H7 (cell line): ENCODE data around the gene ADH1A. TPM values are rescaled to one million over a fixed set of nuclear protein-coding genes. Genes with fewer than 3 reads are reported as not detected.
"Not testable (repeated sequence)": the region's sequence is repeated elsewhere in the genome, so short reads cannot be mapped to it uniquely, and the experiment has no call there.

ENCODE experiments used
- DNase-seq: peaks from one replicate; pipeline ENCODE4 v3.0.0; 2012
- H3K27me3 ChIP-seq: 2 replicates; pipeline ENCODE4 v1.6.0; 2011; ENCODE audit warnings: mild to moderate bottlenecking, low read length; ENCODE audit not compliant: control insufficient read depth, insufficient read depth
- H3K36me3 ChIP-seq: replicated peaks from 2 replicates; pipeline ENCODE4 v1.5.1; 2011; ENCODE audit warnings: low read length; ENCODE audit not compliant: control insufficient read depth, insufficient read depth
- H3K4me3 ChIP-seq: 2 replicates; pipeline ENCODE4 v1.5.1; 2011; ENCODE audit warnings: low read depth, mild to moderate bottlenecking, control low read depth, low read length, moderate library complexity; ENCODE audit not compliant: insufficient read depth
- total RNA-seq: library from RNA; depleted of rRNA; stranded (reverse); fragments of >200 nt; shearing (Covaris generic); gene quantifications from 2 replicates; pipeline ENCODE4 v1.2.3, GENCODE V29; 2014; rRNA removed

Gene ADH1A
- total RNA-seq, 1 experiment from 2014 or later = not detected

DNA sequence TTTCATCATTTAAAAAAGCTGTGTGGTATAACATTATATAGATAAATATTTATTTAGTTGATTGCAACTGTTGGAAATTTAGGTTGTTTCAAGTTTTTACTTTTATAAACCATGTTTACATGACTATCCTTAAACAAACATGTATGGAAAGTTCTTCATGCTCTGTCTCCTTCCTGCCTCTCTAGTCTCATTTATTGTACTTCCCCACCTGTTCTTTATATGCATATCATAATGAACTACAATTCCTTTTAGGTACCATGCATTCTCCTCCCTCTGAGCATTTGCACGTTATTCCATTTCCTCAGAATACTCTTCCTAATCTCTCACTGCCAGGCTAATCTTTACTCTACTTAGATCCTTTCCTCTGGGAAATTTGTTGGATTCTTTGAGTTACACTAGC lies 54.8 kb downstream of the ADH1A start:
- no peaks in the 10 kb centered on the region for H3K36me3 ChIP-seq
- no peak for DNase-seq
- H3K4me3 ChIP-seq = no peak overlapping the region
- H3K27me3 ChIP-seq = no peaks in the 10 kb centered on the region

DNA sequence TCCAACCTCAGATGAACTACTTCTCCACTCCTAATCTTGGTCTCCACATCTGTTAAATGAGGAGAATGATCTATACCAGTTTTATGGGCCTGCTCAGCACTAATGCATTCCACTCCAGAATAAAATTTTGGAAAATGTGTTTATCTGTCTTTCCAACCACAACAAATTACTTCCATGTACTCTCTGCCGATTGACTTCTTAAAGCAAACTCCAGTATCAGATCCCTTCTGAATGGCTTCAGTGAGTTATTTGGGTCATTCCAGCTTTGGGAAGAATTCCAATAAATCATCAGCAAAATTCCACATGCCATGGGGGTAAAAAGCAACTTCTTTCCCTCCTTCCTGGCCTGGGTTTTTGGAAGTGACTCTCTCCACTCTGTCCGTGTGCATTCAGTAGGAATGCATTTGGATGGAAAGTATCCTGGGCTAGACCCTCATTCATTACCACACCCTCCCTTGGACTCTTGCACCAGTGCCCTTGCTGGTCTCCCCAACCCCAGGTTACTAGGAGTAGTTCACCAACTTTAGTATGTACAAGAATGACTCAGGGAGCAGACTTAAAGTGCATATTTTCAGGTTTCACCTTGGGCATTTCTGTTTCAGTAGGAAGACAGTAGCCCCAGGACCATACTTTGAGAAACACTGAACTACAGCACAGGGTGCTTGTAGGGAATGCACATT lies 56.3 kb downstream of the ADH1A start:
- no peak for DNase-seq
- Histone ChIP-seq H3K4me3 (no peak overlapping the region), H3K27me3 (no peaks in the 10 kb centered on the region), H3K36me3 (no peaks in the 10 kb centered on the region)

DNA sequence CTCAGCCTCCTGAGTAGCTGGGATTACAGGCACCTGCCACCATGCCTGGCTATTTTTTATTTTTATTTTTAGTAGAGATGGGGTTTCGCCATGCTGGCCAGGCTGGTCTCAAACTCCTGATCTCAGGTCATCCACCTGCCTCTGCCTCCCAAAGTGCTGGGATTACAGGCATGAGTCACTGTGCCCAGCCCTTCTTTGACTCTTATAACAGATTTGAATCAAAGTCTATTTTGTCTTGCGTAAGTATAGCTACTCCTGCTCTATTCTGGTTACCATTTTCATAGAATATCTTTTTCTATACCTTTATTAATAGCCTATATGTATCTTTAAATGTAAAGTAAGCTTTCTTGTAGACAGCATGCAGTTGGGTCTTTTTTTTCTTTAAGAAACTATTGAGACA lies 57.4 kb downstream of the ADH1A start:
- not testable (repeated sequence) for H3K4me3 ChIP-seq, DNase-seq, H3K27me3 ChIP-seq, H3K36me3 ChIP-seq

DNA sequence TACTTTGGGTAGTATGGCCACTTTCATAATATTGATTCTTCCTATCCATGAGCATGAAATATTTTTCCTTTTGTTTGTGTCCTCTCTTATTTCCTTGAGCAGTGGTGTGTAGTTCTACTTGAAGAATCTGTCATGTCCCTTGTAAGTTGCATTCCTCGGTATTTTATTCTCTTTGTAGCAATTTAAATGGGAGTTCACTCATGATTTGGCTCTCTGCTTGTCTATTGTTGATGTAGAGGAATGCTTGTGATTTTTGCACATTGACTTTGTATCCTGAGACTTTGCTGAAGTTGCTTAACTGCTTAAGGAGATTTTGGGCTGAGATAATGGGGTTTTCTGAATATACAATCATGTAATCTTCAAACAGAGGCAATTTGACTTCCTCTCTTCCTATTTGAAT lies 62.1 kb downstream of the ADH1A start:
- H3K27me3 ChIP-seq, H3K4me3 ChIP-seq, H3K36me3 ChIP-seq, DNase-seq: not testable (repeated sequence)

DNA sequence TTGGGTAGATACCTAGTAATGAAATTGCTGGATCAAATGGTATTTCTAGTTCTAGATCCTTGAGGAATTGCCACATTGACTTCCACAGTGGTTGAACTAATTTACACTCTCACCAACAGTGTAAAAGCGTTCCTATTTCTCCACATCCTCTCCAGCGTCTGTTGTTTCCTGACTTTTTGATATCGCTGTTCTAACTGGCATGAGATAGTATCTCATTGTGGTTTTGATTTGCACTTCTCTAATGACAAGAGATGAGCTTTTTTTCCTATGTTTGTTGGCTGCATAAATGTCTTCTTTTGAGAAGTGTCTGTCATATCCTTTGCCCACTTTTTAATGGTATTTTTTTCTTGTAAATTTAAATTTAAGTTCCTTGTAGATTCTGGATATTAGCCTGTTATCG lies 63.1 kb downstream of the ADH1A start:
- H3K36me3 ChIP-seq, H3K27me3 ChIP-seq, H3K4me3 ChIP-seq, DNase-seq: not testable (repeated sequence)

Other genes with a start within 250 kb of the ADH1A start
- 331 and 341 TPM in 2 replicates for gene ADH5, start 202.2 kb downstream of the ADH1A start, total RNA-seq
- 0.55 TPM in 2 replicates for gene ADH4, start 146.7 kb downstream of the ADH1A start, total RNA-seq
- gene ADH6, start 71.7 kb downstream of the ADH1A start, total RNA-seq = not detected in 2 replicates
- gene ADH1B, start 30.4 kb upstream of the ADH1A start, total RNA-seq = not detected in 2 replicates
- gene ADH1C, start 61.8 kb upstream of the ADH1A start, total RNA-seq = not detected in 2 replicates
- gene ADH7, start 144.4 kb upstream of the ADH1A start, total RNA-seq = not detected in 2 replicates
- not detected in 2 replicates for gene C4orf17, start 220.0 kb upstream of the ADH1A start, total RNA-seq